Loucy (cell line): Measurements from ENCODE around the gene RAB6A.

Experiments
- H2AFZ ChIP-seq: fragments of 200-600 bp; sonication (generic); 2 replicates; pipeline ENCODE4 v1.6.0; 2016; ENCODE audit warnings: antibody characterized with exemption, mild to moderate bottlenecking, low read length, moderate library complexity
- H3F3A ChIP-seq: fragments of 200-600 bp; 2 replicates; pipeline ENCODE4 v1.6.0; 2016; ENCODE audit warnings: antibody characterized with exemption, low read depth, mild to moderate bottlenecking
- H3K27me3 ChIP-seq: fragments of 200-600 bp; sonication (generic); 2 replicates; pipeline ENCODE4 v1.6.1; 2014; ENCODE audit warnings: low read length, mild to moderate bottlenecking; ENCODE audit not compliant: insufficient read depth, poor library complexity, severe bottlenecking
- H3K36me3 ChIP-seq: fragments of 200-600 bp; sonication (generic); 2 replicates; pipeline ENCODE4 v1.6.1; 2016; ENCODE audit warnings: low read length; ENCODE audit not compliant: insufficient read depth
- H3K4me1 ChIP-seq: fragments of 200-600 bp; sonication (generic); 2 replicates; pipeline ENCODE4 v1.5.1; 2014; ENCODE audit warnings: low read length, mild to moderate bottlenecking; ENCODE audit not compliant: insufficient read depth, poor library complexity, severe bottlenecking
- H3K4me2 ChIP-seq: fragments of 200-600 bp; sonication (generic); 2 replicates; pipeline ENCODE4 v1.6.0; 2014; ENCODE audit warnings: antibody characterized with exemption, low read length, low read depth, mild to moderate bottlenecking; ENCODE audit not compliant: poor library complexity, severe bottlenecking
- H3K4me3 ChIP-seq: fragments of 200-600 bp; sonication (generic); 2 replicates; pipeline ENCODE4 v1.5.1; 2014; ENCODE audit warnings: low read length, mild to moderate bottlenecking, mixed read lengths; ENCODE audit not compliant: poor library complexity, severe bottlenecking
- H3K79me2 ChIP-seq: fragments of 200-600 bp; sonication (generic); 2 replicates; pipeline ENCODE4 v1.6.1; 2014; ENCODE audit warnings: low read length; ENCODE audit not compliant: insufficient read depth
- H3K9ac ChIP-seq: fragments of 200-600 bp; sonication (generic); 2 replicates; pipeline ENCODE4 v1.6.0; 2014; ENCODE audit warnings: mild to moderate bottlenecking, low read depth, low read length, moderate library complexity; ENCODE audit not compliant: poor library complexity, severe bottlenecking
- H3K9me2 ChIP-seq: fragments of 200-600 bp; sonication (generic); replicated peaks from 2 replicates; pipeline ENCODE4 v1.6.1; 2016; ENCODE audit warnings: low read depth, low read length, mixed read lengths
- H3K9me3 ChIP-seq: fragments of 200-600 bp; sonication (generic); 2 replicates; pipeline ENCODE4 v1.6.1; 2014; ENCODE audit warnings: mild to moderate bottlenecking, antibody characterized with exemption, low read length, low read depth; ENCODE audit not compliant: insufficient read depth
- H4K20me1 ChIP-seq: fragments of 200-600 bp; sonication (generic); 2 replicates; pipeline ENCODE4 v1.6.0; 2014; ENCODE audit warnings: antibody characterized with exemption, low read length, mild to moderate bottlenecking; ENCODE audit not compliant: insufficient read depth, poor library complexity, severe bottlenecking
- CTCF ChIP-seq: fragments of 200-600 bp; sonication (generic); conservative IDR thresholded peaks from 2 replicates; pipeline ENCODE4 v1.5.1; 2014; ENCODE audit warnings: mild to moderate bottlenecking, antibody characterized with exemption, low read length
- EZH2phosphoT487 ChIP-seq: fragments of 200-600 bp; IDR thresholded peaks from 2 replicates; pipeline ENCODE4 v1.6.1; 2018; ENCODE audit warnings: antibody characterized with exemption, mild to moderate bottlenecking, moderate library complexity, borderline replicate concordance

The RAB6A gene

GRCh38 chr11:73728000-73728399 is 32.9 kb downstream of the RAB6A start:
- no peaks in the 10 kb centered on the region for H3K4me1 ChIP-seq
- no peak overlapping the region for H3K9ac ChIP-seq
- TF ChIP-seq CTCF, result no peak
- no peak for TF ChIP-seq EZH2phosphoT487
- H3K36me3 ChIP-seq, result peaks cover 40% of the 10 kb centered on the region
- no peaks in the 10 kb centered on the region for H3K9me3 ChIP-seq
- no peaks in the 10 kb centered on the region for H3K9me2 ChIP-seq
- peaks cover 8% of the 10 kb centered on the region for H4K20me1 ChIP-seq
- no peak overlapping the region for H3K4me3 ChIP-seq
- no peak overlapping the region for H2AFZ ChIP-seq
- peaks cover 59% of the 10 kb centered on the region for H3K79me2 ChIP-seq
- no peaks in the 10 kb centered on the region for H3K27me3 ChIP-seq
- H3K4me2 ChIP-seq, result no peak overlapping the region
- H3F3A ChIP-seq, result no peaks in the 10 kb centered on the region

GRCh38 chr11:73726825-73727224 is 34.0 kb downstream of the RAB6A start:
- Histone ChIP-seq H3K4me1 (no peaks in the 10 kb centered on the region), H3K36me3 (peaks cover 40% of the 10 kb centered on the region), H3K9ac (no peak overlapping the region), H3K79me2 (peaks cover 54% of the 10 kb centered on the region), H3K9me3 (no peaks in the 10 kb centered on the region), H3K4me2 (no peak overlapping the region), H4K20me1 (peaks cover 6% of the 10 kb centered on the region), H3K4me3 (no peak overlapping the region), H3K27me3 (no peaks in the 10 kb centered on the region), H3K9me2 (no peaks in the 10 kb centered on the region), H3F3A (no peaks in the 10 kb centered on the region), H2AFZ (no peak overlapping the region)
- TF ChIP-seq EZH2phosphoT487 (no peak), CTCF (no peak)

- Histone ChIP-seq H3K9ac (no peak overlapping the region), H3K36me3 (peaks cover 68% of the 10 kb centered on the region), H4K20me1 (no peaks in the 10 kb centered on the region), H3K4me1 (peaks cover 9% of the 10 kb centered on the region), H3K27me3 (no peaks in the 10 kb centered on the region), H3F3A (no peaks in the 10 kb centered on the region), H2AFZ (no peak overlapping the region), H3K9me3 (no peaks in the 10 kb centered on the region), H3K4me2 (no peak overlapping the region), H3K4me3 (no peak overlapping the region), H3K79me2 (peaks cover 5% of the 10 kb centered on the region; the same call in 1 of the 2 replicates), H3K9me2 (no peaks in the 10 kb centered on the region)
- no peak for TF ChIP-seq EZH2phosphoT487
- no peak for TF ChIP-seq CTCF
These were observed 43.7 kb downstream of the RAB6A start for GRCh38 chr11:73717136-73717535.
